NCI-H2196 (cell line): ENCODE data around the gene ENG.

Source experiments
- DNase-seq: peaks from one replicate; lab custom pipeline; 2025; ENCODE audit not compliant: unreplicated experiment; lab: John Stamatoyannopoulos, UW

ENG gene

GRCh38 chr9:127866535-127866934 is 12.1 kb upstream of the ENG start:
- DNase-seq, result no peak

GRCh38 chr9:127865645-127866464 is 11.4 kb upstream of the ENG start:
- DNase-seq, result no peak

GRCh38 chr9:127863191-127863621 is 8.7 kb upstream of the ENG start:
- no peak for DNase-seq

GRCh38 chr9:127862075-127863011 is 7.9 kb upstream of the ENG start:
- no peak for DNase-seq

GRCh38 chr9:127860779-127861178 is 6.3 kb upstream of the ENG start:
- DNase-seq, result no peak

- no peak for DNase-seq
Observed at GRCh38 chr9:127860260-127860659, 5.8 kb upstream of the ENG start.

GRCh38 chr9:127858041-127858512 is 3.6 kb upstream of the ENG start:
- DNase-seq, result peak; percentile 13

GRCh38 chr9:127857278-127857677 is 2.8 kb upstream of the ENG start:
- no peak for DNase-seq

- no peak for DNase-seq
Observed at GRCh38 chr9:127856729-127857116, 2.3 kb upstream of the ENG start.

GRCh38 chr9:127856094-127856728 is 1.8 kb upstream of the ENG start:
- DNase-seq, result no peak

- DNase-seq, result no peak
Observed at GRCh38 chr9:127855522-127855921, 1.1 kb upstream of the ENG start.

- no peak for DNase-seq
Observed at GRCh38 chr9:127854960-127855359, 502 bp upstream of the ENG start.

- DNase-seq, result no peak
Observed at GRCh38 chr9:127853312-127854183, 910 bp downstream of the ENG start.

- no peak for DNase-seq
Observed at GRCh38 chr9:127852829-127853228, 1.6 kb downstream of the ENG start.

- DNase-seq, result no peak
Observed at GRCh38 chr9:127850286-127850830, 4.1 kb downstream of the ENG start.

- no peak for DNase-seq
Observed at GRCh38 chr9:127848756-127849504, 5.5 kb downstream of the ENG start.

- DNase-seq, result no peak
Observed at GRCh38 chr9:127847833-127848755, 6.4 kb downstream of the ENG start.

- peak; percentile 18 for DNase-seq
Observed at GRCh38 chr9:127847178-127847510, 7.3 kb downstream of the ENG start.
